Left forelimb (tissue), 1 donor: ENCODE measurements around the gene NUAK1.

ENCODE experiments used
- DNase-seq: peaks from one replicate; pipeline ENCODE4 v3.0.0-alpha.2; 2018; ENCODE audit warnings: low spot score

NUAK1 gene

DNA sequence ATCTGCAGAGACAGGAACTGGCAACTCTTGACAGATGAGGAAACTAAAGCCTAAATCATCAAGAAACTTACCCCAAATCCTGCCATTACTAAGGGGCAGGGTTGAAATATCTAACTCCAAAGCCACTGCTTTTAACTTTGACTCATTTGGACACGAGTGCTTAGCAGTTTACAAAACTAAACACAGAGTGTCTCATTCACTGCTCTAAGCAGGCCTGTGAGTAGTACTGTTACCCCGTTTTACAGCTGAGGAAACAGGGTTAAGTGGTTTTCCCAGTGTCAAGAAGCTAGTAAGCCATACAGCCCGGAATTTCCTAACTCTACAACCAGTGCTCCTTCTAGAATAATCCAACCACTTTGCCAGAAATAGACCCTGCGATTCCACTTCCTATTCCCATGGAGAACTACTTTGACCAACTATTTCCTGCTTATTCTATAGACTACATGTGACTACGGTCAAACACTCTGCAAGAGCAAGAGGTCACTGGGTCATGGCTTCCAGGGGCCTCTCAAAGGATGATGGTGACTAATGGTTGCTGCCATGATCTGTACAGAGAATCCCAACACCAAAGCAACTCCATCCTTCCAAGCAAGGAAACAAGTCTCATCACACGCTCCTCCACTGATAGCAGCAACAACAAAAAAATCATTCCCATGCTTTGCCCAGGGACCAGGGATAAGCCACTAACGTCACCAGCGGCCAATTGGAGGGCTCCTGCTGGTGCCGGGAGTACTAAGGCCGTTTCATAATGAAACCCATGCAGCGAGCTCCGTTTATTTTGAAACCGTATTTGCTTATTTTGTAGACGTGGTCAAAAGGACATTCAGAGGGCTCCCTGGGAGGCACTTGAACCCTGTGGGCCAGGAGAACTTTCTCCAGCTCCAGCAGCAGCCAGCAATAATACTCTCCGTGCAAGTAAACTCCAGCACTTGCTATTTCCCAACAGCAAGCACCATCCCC lies 56.3 kb downstream of the NUAK1 start:
- DNase-seq, result no peak

DNA sequence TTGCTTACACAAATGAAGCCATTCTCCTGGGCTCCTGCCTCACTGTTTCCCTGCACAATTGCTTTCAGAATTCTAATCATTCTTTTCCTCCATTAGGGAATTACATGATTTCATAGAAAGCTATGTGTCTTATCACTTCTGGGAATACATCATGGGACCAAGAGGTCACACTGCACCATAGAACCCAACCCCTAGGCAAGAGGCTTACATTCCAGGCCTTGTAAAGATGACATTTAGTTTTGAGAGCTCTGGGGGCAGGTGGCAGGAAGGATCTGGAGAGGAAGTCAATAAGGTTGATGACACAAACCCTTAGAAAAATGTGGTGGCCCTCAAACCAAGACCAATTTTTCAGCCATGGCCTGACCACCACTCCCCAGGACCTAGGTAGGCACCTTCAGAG lies 57.1 kb downstream of the NUAK1 start:
- DNase-seq, result no peak

DNA sequence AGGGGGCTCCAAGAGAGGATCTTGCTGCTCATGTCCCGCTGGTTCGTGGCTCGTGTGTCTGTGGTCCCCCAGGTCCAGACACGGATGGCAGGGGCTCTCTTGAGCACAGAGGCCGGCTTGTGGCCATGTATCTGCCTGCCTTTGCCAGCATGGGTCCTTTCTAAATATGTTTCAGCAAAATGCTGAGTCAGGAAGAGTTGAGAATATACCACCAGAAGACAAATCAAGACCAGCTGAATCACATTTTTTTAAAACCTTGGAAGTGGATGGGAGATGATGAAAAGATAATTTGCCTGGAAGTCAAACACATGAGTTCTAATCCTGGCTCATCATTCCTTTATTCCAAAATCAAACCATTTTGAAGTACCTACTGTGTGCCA lies 58.0 kb downstream of the NUAK1 start:
- no peak for DNase-seq

DNA sequence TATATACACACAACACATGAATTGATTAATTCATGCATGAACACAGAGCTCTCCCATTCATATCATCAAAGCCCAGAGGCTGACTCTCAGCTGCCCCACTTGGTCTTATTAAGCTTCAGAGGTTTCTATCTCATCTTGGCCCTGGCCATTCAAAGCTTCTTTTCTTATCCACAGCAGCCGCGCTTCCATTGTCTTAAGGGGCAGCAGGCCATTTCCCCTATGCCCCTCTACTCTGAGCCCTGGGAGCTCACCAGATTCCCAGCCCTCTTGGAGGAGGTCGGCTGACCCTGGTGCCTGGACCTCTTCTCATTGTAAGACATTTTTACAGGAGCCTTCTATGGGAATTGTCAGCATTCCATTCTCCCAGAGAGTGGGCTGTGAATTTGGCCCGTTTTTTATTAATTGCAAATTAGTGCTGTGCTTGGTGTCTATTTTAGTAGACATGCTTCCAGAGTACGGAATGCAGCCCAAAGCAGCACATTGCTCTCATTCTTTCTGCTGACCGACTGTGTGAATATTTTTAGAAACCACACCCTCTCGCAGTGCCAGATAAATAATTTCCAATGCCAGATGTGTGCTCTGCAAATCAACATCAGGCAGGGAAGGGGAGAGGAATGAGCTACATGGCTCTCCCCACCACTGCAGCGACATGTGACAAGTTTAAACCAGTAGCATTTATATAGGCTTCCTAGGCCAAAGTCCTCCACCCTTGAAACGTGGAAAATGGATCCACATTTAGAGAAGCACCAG lies 58.5 kb downstream of the NUAK1 start:
- no peak for DNase-seq

DNA sequence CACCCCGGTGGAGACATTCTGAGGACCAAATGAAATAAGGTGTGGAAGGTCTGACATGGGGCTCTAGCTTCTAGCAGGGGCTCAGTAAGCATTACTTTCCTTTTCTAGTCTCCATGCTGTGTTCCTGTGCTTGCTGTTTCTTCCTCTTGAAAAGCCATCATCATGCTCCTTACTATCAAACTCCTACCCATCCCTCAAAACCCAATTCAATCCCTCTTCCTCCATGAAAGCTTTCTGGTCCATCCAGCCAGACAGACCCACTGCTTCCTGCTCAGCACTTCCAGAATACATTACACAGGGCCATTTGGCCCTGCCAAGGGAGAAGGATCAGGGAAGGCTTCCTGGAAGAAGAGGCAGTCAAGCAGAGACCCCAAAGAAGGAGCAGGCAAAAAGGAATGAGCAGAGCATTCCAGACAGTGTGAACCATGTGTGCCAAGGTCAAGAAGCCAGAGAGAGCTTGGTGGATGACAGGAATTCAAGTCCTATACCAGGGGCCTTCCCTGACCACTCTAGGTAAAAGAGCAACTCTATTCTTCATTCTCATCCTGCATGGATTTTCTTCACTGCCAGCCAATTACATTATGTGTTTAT lies 59.5 kb downstream of the NUAK1 start:
- DNase-seq, result no peak

DNA sequence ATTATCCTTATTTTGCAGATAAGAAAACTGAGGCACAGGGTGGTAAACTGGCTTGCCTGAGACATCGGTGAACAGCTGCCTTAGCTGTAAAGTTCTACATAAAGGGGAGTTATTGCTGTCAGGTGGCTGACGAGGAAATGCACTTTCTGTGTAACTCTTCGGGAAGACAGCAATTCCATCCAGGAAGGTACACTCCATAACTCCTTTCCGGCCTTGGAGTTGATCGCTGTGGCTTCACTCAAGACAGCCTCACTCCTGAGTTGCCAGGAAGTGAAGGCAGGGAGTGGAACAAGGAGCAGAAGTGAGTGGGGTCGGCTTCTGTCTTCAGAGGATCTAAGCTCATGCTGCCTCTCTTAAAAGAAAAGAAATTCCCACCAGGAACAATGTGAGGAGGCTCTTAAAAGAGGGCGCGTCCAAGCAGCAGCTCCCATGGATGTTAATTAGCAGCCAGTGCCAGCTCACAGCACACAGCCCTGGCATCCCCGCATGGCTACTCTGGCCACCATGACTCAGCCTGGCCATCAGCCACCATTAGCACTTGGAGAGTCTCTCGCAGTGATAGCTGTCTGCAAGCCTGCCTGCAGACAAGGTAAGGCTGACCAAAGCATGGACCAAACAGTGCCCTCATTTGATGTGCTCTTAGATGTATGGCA lies 60.3 kb downstream of the NUAK1 start:
- DNase-seq, result no peak

DNA sequence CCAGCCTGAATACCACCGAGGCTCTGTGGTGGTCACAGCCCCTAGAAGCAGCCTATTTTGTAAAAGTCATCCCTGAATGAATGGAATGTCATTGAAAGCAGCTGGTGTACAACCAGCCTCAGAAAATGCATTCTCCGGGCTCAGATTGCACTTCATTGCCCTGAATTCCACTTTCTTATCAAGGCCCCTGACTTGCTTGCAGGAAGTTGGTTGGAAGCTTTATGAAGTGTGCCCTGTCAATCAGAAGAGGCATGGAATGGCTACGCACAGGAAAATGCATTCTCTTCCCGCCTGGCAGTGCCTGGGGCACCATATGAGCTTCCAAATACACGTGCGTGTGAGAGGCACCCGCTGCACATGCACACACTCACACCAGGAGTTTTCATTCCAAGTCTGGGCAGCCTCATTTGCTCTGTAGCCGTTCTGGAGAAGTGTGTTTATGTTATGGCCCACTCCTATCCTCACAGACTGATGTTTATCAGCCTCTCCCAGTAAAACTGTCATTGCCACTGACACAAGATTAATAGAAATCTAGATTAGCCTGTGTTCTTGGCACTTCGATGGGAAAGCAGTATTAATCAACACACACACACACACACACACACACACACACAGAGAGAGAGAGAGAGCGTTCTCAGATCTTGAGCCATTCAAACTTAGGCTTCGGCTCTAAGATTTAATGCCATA lies 63.9 kb downstream of the NUAK1 start:
- no peak for DNase-seq

DNA sequence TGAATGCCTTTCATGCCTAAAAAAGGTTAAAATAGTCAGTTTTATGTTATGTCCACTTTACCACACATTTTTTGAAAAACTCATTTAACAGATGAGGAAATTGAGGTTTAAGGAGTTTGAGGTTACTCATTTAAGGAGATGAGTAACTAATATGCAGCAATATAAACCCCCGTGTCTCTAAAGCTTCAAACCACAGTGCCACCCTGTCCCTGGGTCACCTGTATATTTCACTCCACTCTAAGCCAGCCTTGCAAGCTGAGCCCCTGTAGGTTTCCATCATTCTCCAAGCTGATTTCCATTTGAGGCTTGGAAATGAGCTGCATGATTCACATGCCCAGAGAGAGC lies 64.4 kb downstream of the NUAK1 start:
- no peak for DNase-seq

DNA sequence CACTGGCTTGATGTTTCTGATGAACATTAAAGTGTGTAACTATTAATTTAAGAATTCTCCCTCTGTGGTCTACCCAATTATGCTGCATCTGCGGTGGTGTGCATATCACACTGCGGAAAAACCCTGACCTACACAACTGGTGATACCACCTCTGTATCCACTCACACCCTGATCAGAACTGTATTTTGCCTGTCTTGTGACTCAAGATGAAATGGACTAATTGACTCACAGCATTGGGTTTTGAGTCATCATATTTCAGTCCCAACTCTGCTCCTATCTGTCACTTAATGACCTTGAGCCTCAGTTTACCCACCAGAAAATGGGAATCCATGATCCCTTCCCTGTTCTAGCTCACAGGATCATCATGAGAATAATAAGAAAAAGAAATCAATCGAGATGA lies 65.6 kb downstream of the NUAK1 start:
- no peak for DNase-seq

DNA sequence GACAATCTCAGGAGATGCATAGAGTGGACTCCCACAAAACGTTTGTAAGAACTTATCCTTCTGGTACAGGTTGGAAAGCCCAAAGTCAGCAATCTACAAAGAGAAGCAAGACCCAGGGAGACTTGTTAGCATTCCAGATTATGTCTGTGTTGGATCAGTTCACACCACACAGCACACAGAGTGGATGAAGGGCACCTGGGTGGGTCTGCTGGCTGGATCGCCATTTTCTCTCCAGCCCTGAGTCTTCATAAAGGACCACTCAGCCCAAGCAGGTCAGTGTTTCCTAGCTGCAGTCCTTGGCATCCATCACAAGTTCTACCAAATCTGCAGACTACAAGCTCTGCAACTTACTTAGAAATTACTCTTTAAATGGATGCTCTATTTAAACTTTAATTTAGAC lies 66.0 kb downstream of the NUAK1 start:
- no peak for DNase-seq

DNA sequence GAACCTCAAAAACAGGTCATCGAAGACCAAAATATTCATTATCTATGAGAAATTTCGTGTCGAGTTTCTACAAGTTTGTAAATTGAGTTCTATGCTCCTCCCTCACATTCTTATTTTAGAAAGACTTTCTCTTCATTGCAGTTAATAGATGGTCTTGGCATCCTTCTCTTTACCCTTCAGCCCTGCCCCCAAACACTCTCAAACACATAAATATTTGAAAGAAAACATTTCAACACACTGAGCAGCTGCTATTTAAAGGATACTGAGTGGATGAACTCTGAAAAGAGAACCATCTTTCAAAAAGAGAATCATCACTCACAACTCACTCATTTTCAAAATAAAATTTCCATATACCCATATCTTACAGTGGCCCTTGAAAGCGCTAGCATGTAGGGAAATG lies 67.1 kb downstream of the NUAK1 start:
- no peak for DNase-seq

DNA sequence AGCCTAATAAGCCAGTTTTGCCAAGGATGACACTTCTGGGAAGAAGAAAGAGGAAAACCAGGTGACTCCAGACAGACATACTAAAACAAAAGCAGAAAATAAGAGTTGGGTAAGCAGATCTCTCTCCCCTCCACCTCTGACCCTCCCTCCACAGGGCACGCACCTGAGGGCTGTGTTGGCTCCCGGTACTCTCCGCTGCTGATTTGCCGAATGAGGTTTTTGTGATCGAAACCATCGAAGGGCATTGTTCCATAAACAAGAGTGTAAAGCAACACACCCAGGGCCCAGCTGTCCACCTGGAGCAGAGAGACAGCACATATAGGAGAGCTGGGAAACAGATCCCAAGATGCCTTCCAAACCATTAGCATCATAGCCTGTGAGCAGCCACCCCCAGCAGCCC lies 68.1 kb downstream of the NUAK1 start:
- no peak for DNase-seq

DNA sequence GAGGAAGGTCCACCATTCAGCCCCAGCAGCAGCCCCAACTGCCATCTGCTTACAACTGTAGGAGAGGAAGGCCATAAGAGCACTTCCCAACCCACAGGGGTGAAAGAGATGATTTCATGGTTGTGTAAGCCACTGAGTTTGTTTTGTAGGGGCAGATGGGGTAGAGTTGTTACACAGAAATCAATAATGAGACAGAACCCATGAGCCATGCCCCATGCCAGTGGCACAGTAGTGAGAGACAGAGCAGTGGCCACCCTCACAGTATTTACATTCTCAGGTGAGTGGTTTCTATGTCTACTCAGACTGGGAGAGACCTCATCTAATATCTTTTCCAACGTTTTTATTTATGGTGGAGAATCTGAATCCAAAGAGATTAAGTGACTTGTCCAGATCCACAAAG lies 68.6 kb downstream of the NUAK1 start:
- no peak for DNase-seq

DNA sequence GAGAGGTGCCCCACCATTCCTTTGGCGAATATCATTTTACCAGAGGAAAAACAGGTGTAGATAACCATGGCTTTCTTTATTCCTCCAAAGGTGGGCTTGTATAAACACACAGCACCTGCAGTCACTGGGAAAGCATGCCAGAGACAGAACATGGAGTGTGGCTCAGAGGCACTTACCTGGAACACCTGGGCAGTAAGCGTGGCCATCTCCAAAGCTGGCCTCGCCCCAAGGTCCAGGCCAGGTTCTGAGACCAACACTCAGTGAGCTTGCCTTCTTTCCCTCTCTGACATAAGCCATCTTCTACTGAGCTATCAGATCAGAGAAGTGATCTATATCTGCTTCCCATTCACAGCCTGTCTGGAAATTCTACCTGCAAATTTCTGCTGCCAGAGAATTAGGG lies 70.5 kb downstream of the NUAK1 start:
- DNase-seq, result no peak

DNA sequence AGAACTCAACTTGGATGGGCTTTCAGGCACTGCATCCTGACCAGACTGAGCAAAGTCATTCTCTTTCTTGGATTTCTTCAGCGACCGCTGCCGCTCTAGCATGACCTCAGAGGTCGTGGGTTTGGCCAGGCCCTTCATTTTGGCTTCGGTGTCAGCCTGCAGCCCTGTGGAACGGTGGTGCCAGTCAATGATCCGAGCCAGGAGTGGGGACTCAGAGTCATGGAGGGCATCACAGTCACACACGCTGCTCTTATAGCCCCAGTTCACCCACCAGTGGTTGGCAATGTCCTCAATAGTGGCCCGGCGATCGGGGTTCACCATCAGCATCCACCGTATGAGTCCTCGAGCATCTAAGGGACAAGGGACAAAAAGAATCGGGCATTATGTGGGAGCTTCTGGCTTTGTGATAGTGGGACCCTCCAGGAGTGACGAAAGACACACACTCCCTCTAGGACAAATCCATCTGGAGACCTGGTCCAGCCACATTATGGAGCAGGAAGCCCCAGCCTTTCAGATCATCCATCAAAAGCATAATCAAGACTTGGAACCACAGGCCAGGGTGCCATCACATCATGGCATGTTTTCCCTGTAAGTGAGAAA lies 71.0 kb downstream of the NUAK1 start:
- DNase-seq, result no peak

DNA sequence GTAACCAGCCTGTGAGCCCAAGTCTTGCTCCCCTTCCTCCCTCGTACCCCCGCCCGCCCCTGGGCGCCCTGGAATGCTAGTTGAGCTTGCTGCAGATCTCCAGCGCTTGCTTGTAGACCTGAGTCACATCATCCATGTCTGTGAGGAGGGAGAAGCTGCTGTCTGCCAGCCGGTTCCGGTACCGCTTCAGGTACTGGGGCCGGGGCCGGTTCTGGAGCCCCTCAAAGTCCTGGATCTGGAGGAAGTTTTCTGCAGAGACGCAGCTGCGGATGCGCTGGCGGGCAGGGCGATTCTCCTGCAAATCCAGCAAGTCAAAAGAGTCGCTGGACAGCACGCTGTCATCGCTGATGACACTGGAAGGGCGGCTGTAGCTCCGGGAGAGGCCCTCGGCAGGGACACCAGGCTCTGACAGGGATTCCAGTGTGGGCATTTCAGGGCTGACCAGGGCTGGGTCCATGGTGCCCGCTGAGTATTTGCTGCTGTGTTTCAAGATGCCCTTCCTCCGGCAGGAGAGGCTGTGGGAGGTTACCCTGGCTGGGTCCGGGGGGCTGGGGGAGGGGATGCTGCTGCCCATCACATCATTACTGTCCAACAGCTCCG lies 71.9 kb downstream of the NUAK1 start:
- DNase-seq, result no peak

DNA sequence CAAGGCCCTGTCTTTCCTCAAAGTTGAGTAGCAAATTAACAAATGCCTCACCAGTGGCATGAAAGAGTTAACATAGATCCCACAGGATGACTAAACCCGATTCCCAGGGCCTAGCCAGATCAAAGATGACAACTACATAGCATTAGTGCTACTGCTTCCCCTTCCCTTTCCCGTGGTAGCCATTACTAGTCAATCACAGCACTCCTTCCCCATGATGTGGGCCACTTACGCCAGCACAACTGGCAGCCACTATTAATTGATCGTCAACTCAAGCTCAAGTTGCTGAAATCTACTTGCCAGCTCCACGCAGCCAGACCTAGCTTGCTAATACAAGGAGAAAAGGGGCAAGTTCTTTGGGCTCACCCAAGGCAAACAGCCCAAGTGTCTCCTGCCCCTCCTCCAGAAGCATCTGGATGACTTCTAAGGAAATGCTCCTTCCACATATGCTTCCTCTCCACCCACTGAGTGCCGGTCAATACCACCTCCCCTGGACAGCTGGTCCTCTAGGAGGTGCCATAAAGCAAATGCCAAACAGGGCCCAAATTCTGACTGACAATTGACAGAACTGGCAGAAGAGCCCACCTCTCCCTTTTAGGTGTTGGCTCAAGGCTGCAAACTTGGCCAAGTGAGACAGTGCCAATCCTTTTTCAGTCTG lies 72.6 kb downstream of the NUAK1 start:
- DNase-seq, result no peak

DNA sequence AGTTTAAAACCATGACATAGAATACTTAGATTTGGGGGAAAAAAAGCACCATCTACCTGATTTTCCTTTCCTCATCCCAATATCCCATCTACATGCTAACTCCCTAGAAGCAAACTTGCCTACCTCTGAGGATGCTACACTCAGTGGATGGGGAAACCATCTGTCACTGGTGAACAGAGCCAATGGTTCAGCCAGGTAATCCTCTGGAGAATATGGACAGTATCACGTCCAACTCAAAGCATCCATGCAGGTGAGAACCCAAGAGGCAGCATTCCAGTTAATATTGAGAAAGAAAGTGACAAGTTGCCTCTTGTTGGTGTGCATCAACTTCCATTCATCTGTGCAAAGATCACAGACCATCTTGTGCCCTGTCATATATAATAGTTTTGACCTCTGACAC lies 73.2 kb downstream of the NUAK1 start:
- DNase-seq, result no peak

DNA sequence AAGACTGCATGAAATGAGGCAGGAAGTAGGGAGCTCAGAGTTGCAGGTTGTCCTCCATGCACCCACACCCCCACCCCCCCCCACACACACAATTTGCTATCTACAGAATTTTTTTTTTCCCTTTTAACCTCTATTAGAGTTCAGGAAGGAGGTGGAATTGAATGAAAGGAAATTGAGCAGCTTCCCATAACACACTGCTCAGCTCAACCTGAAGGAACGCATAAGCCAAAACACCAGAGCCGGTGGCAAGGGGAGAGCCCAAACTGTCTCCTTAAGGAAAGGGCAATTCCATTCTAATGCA lies 74.1 kb downstream of the NUAK1 start:
- no peak for DNase-seq

DNA sequence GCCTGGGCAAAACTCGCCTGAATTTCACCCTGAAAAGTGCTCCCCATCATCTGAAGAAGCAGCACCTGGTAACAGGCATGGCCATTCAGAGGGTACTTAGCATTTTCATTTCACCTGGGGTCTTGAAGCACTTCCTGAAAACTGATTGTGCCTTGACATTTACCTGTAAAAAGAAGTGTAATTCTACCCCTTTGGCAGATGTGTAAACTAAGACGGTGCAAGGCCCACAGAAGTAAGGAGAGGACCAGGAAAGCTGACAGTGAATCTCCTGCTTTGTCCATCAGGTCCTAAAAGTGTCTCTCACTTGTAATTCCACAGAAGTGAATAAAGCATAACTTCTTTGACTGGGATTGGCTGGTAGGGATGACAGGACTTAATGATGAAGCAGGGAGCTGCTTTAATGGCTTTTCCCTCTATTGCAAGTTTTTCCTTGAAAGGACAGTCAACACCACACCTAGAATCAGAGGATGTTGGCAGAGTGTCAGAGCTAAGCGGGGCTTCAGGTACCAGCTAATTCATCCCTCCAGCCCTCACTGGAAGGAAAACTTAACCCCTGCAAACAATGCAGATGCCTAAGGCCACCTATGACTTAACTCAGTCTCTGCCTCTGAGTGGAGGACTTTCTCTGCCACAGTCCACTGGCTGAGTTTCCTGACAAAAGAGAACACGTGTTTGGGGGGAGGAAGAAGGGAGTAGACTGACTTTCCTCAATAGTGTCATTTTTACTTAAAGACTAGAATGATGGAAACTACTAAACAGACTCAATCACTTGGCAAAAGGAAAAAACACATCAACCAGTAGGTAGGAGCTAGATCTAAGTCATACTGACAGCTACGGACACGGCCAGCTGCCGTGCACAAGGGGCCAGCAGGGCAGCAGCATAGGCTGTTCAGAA lies 74.7 kb downstream of the NUAK1 start:
- no peak for DNase-seq
